ENCODE measurements around the gene HADHB. TPM values are rescaled to one million over a fixed set of nuclear protein-coding genes. Genes with fewer than 3 reads are reported as not detected.
A peak's percentile ranks its signal among the peaks of the same experiment; 100 is the strongest.

Gene HADHB
- total RNA-seq, 1 experiment from 2014 or later = 72.7 TPM

DNA sequence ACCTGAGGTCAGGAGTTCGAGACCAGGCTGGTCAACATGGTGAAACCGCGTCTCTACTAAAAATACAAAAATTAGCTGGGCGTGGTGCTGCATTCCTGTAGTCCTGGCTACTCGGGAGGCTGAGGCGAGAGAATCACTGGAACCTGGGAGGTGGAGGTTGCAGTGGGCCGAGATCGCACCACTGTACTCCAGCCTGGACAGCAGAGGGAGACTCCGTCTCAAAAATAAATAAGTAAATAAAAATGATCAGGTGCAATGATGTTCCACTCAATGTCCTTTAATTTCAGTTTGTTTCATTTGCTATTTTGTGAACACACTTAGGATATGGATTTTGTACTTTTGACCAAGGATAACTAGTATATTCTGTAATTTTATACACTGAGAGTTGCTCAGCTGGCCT is 9.7 kb upstream of the HADHB start:
- peaks cover 21% of the 10 kb centered on the region for H3K79me2 ChIP-seq (ENCODE audit: low read depth)
- H3K4me3 ChIP-seq = no peak overlapping the region
- H3K9me3 ChIP-seq (ENCODE audit: insufficient read depth, low read depth) = no peaks in the 10 kb centered on the region
- peaks cover 40% of the 10 kb centered on the region for H3K36me3 ChIP-seq (ENCODE audit: low read depth)
- H4K20me1 ChIP-seq (ENCODE audit: insufficient read depth) = peaks cover 2% of the 10 kb centered on the region
- intact Hi-C loops (cut with micrococcal nuclease; ENCODE audit: unreplicated experiment) = loop anchor here (2.0 to 10.0 kb wide), 2 partner anchors 96 to 510 kb away; no protein-coding TSS in a partner anchor
- no peaks in the 10 kb centered on the region for H3K9me2 ChIP-seq (ENCODE audit: insufficient read depth)
- POLR2A ChIA-PET (ENCODE audit: unreplicated experiment) = interaction anchor here (0.7 kb wide), 1 partner anchor 205 kb away, joined by 3 read pairs; no protein-coding TSS in a partner anchor
- H3K4me2 ChIP-seq = no peak overlapping the region
- peaks cover 2% of the 10 kb centered on the region for H3K4me1 ChIP-seq (replicated peaks; ENCODE audit: insufficient read depth)
- BruUV-seq (replicated peaks) = no TSS peak
- CTCF ChIA-PET = interaction anchor here (0.7 kb wide), 1 partner anchor 82 kb away, joined by 5 read pairs; no protein-coding TSS in a partner anchor
- H3F3A ChIP-seq (ENCODE audit: insufficient read depth, low read depth) = no peaks in the 10 kb centered on the region; the same call in 1 of the 2 replicates
- no peak overlapping the region for H2AFZ ChIP-seq
- TF ChIP-seq, protein P1, sequence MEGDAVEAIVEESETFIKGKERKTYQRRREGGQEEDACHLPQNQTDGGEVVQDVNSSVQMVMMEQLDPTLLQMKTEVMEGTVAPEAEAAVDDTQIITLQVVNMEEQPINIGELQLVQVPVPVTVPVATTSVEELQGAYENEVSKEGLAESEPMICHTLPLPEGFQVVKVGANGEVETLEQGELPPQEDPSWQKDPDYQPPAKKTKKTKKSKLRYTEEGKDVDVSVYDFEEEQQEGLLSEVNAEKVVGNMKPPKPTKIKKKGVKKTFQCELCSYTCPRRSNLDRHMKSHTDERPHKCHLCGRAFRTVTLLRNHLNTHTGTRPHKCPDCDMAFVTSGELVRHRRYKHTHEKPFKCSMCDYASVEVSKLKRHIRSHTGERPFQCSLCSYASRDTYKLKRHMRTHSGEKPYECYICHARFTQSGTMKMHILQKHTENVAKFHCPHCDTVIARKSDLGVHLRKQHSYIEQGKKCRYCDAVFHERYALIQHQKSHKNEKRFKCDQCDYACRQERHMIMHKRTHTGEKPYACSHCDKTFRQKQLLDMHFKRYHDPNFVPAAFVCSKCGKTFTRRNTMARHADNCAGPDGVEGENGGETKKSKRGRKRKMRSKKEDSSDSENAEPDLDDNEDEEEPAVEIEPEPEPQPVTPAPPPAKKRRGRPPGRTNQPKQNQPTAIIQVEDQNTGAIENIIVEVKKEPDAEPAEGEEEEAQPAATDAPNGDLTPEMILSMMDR (conservative IDR thresholded peaks at IDR 0.05) = peak; percentile 55
- TF ChIP-seq EZH2 (IDR thresholded peaks at IDR 0.05; ENCODE audit: low read depth) = no peak
- no peak for DNase-seq
- no peak overlapping the region for H3K27ac ChIP-seq
- H3K27me3 ChIP-seq (ENCODE audit: insufficient read depth, low read depth) = no peaks in the 10 kb centered on the region

DNA sequence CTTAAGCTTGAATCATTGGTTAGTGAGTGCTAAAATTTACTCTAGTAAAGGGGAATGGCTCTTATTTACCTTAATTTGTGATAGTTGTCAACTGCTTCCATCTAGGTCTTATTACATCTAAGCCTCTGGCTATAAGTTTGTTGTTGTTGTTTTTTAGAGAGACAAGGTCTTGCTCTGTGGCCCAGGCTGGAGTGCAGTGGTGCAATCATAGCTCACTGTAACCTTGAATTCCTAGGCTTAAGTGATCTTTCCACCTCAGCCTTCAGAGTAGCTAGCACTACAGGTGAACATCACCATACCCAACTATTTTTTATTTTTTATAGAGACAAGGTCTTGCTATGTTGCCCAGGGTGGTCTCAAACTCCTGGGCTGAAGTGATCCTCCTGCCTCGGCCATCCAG is 6.9 kb upstream of the HADHB start:
- ChIA-PET POLR2A (ENCODE audit: unreplicated experiment) (no interaction called here), CTCF (no interaction called here)
- Histone ChIP-seq H3K79me2 (ENCODE audit: low read depth) (peaks cover 49% of the 10 kb centered on the region), H3K27ac (no peak overlapping the region), H3K9me3 (ENCODE audit: insufficient read depth, low read depth) (no peaks in the 10 kb centered on the region), H3K4me2 (no peak overlapping the region), H3F3A (ENCODE audit: insufficient read depth, low read depth) (0 out of 2 replicates have a peak, but pooled peaks cover 6% of the 10 kb centered on the region), H4K20me1 (ENCODE audit: insufficient read depth) (peaks cover 9% of the 10 kb centered on the region), H3K4me1 (replicated peaks; ENCODE audit: insufficient read depth) (peaks cover 26% of the 10 kb centered on the region), H3K36me3 (ENCODE audit: low read depth) (peaks cover 21% of the 10 kb centered on the region), H2AFZ (no peak overlapping the region), H3K27me3 (ENCODE audit: insufficient read depth, low read depth) (no peaks in the 10 kb centered on the region), H3K4me3 (no peak overlapping the region), H3K9me2 (ENCODE audit: insufficient read depth) (no peaks in the 10 kb centered on the region)
- intact Hi-C loops (cut with micrococcal nuclease; ENCODE audit: unreplicated experiment) = loop anchor here (10.0 kb wide), 1 partner anchor 507 kb away; no protein-coding TSS in a partner anchor
- no peak for TF ChIP-seq EZH2 (IDR thresholded peaks at IDR 0.05; ENCODE audit: low read depth)
- TF ChIP-seq, protein P1 (conservative IDR thresholded peaks at IDR 0.05) = no peak
- BruUV-seq (replicated peaks) = no TSS peak
- no peak for DNase-seq

DNA sequence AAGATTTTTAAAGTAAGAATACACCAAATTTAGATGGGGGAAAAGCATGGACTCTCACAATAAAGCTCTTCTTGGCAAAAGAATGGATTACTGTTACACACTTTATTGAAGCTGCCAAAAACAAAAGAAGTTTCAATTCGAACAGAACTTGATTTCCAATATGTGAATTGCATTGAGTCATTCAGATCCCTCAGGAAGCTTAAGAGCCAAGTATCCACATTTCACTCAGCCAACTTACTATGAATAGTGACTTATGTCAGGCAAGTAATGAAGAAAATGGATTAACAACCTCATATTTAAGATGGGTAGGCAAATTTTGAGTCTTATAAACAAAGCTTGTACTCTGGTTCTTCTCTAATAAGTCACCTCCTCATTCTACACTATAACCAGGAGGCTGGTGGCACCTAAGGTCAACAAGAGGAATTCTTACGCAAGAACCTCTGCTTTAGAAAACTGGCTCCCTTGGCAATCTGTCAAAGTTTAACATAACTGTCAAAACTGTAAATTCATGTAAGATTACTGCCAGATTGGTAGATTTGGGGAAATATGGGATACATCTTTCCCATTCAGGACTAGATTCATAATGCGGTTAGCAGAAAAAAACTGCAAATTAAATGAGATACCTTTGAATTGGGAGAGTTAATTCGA is 6.3 kb upstream of the HADHB start:
- Histone ChIP-seq H2AFZ (no peak overlapping the region), H3K27me3 (ENCODE audit: insufficient read depth, low read depth) (no peaks in the 10 kb centered on the region), H3K9me2 (ENCODE audit: insufficient read depth) (no peaks in the 10 kb centered on the region), H3K9me3 (ENCODE audit: insufficient read depth, low read depth) (no peaks in the 10 kb centered on the region), H3K4me1 (replicated peaks; ENCODE audit: insufficient read depth) (peaks cover 26% of the 10 kb centered on the region), H3K4me2 (no peak overlapping the region), H3K36me3 (ENCODE audit: low read depth) (peaks cover 21% of the 10 kb centered on the region), H3K4me3 (no peak overlapping the region), H3K27ac (no peak overlapping the region), H4K20me1 (ENCODE audit: insufficient read depth) (peaks cover 9% of the 10 kb centered on the region), H3K79me2 (ENCODE audit: low read depth) (peaks cover 55% of the 10 kb centered on the region), H3F3A (ENCODE audit: insufficient read depth, low read depth) (0 out of 2 replicates have a peak, but pooled peaks cover 6% of the 10 kb centered on the region)
- no peak for DNase-seq
- intact Hi-C loops (cut with micrococcal nuclease; ENCODE audit: unreplicated experiment) = loop anchor here (10.0 kb wide), 1 partner anchor 506 kb away; no protein-coding TSS in a partner anchor
- no TSS peak for BruUV-seq (replicated peaks)
- no peak for TF ChIP-seq EZH2 (IDR thresholded peaks at IDR 0.05; ENCODE audit: low read depth)
- TF ChIP-seq, protein P1 (conservative IDR thresholded peaks at IDR 0.05) = no peak
- CTCF ChIA-PET = no interaction called here
- POLR2A ChIA-PET (ENCODE audit: unreplicated experiment) = no interaction called here
